Tibial nerve (tissue), 4 donors: ENCODE data around the gene CLNK.

ENCODE experiments used
- CTCF ChIP-seq, 5 experiments: fragments of 200-600 bp in 3 of 5; fragments of 450-650 bp in 2 of 5; sonication (generic) in 3 of 5; IDR thresholded peaks; one replicate each; pipeline ENCODE4 v1.5.1; 2016 to 2019; ENCODE audit warnings: antibody characterized with exemption in 5 of 5, mild to moderate bottlenecking in 3 of 5, moderate library complexity in 2 of 5
- EP300 ChIP-seq, 2 donors: sonication (generic); formaldehyde crosslinking; IDR thresholded peaks; one replicate each; pipeline ENCODE4 v1.6.1; 2017; ENCODE audit warnings: antibody characterized with exemption in 2 of 2, mild to moderate bottlenecking in 1 of 2
- POLR2A ChIP-seq, 2 donors: fragments of 450-650 bp; IDR thresholded peaks; one replicate each; pipeline ENCODE4 v1.6.1; 2017; ENCODE audit warnings: antibody characterized with exemption in 2 of 2, mild to moderate bottlenecking in 2 of 2, moderate library complexity in 2 of 2

GRCh38 chr4:10731690-10732089, 47.1 kb upstream of the CLNK start:
- TF ChIP-seq CTCF (IDR thresholded peaks at IDR 0.05) (no peak), EP300 (IDR thresholded peaks at IDR 0.05) (no peak), POLR2A (IDR thresholded peaks at IDR 0.05) (no peak)
